D721Med (cell line): ENCODE data around the gene UACA.

ENCODE experiments used
- DNase-seq: peaks from one replicate; pipeline ENCODE4 v3.0.0; 2011; ENCODE audit warnings: low spot score; ENCODE audit not compliant: insufficient read length
- FAIRE-seq: peaks from 2 replicates; lab custom pipeline; 2011; peaks lifted over from hg19 to GRCh38; lab: Jason Lieb, UNC
- TF ChIP-seq, protein P1 (sequence below): IDR thresholded peaks from 2 replicates; pipeline ENCODE4 v1.5.1; 2012; ENCODE audit warnings: mild to moderate bottlenecking, control low read depth; ENCODE audit not compliant: insufficient read depth; ENCODE audit errors: missing control alignments

Gene UACA

GRCh38 chr15:70611286-70611685, 152.1 kb downstream of the UACA start:
- no peak for DNase-seq
- no peak for FAIRE-seq
- TF ChIP-seq, protein P1, sequence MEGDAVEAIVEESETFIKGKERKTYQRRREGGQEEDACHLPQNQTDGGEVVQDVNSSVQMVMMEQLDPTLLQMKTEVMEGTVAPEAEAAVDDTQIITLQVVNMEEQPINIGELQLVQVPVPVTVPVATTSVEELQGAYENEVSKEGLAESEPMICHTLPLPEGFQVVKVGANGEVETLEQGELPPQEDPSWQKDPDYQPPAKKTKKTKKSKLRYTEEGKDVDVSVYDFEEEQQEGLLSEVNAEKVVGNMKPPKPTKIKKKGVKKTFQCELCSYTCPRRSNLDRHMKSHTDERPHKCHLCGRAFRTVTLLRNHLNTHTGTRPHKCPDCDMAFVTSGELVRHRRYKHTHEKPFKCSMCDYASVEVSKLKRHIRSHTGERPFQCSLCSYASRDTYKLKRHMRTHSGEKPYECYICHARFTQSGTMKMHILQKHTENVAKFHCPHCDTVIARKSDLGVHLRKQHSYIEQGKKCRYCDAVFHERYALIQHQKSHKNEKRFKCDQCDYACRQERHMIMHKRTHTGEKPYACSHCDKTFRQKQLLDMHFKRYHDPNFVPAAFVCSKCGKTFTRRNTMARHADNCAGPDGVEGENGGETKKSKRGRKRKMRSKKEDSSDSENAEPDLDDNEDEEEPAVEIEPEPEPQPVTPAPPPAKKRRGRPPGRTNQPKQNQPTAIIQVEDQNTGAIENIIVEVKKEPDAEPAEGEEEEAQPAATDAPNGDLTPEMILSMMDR = no peak

GRCh38 chr15:70610541-70610940, 152.8 kb downstream of the UACA start:
- FAIRE-seq (no peak), DNase-seq (no peak)
- TF ChIP-seq, protein P1 = no peak

DNA sequence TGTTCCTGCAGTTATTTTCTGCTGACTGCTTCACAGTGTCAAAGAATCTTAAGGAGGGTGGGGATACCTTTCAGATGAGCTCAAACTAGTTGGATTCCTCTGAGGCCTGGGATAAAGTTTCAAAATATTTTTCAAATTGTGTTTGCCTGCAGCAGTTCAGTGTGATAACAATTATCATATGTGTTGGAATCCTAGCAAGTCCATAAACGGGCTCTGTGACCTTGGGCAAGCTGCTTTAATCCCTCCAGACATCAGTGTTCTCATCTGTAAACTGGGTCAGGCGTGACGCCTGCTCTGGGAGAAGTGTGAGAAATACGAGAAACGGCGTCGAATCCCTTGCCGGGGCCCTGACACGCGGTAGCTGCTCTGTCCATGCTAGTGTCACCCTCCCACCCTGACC, 153.5 kb downstream of the UACA start:
- TF ChIP-seq, protein P1 = no peak
- DNase-seq (no peak), FAIRE-seq (no peak)

DNA sequence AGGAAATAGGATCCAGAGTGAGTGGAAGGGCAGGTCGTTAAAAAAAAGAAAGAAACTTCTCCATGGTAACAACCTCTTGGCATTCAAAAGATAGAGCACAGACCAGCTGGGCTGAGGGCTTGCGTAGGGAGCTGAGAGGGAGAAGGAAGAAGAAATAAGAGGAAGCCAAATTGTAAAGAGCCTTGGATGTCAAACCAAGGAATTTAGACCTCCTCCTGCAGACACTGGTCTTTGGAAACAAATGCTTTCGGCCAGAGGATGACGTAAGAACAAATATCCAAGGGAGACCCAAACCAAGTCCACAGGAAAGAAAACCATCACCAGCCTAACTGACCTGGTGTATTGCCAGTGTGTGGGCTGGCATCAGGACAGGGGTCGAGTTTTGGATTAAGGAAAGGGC, 155.2 kb downstream of the UACA start:
- no peak for DNase-seq
- TF ChIP-seq, protein P1 = no peak
- no peak for FAIRE-seq

- DNase-seq (no peak), FAIRE-seq (no peak)
- TF ChIP-seq, protein P1 = no peak
Measured at GRCh38 chr15:70605606-70606410, 157.6 kb downstream of the UACA start.

GRCh38 chr15:70604666-70605315, 158.6 kb downstream of the UACA start:
- TF ChIP-seq, protein P1 = no peak
- no peak for DNase-seq
- no peak for FAIRE-seq
